ENCODE measurements around the gene SERPINB5. TPM values are rescaled to one million over a fixed set of nuclear protein-coding genes. Genes with fewer than 3 reads are reported as not detected.

SERPINB5 gene
- not detected in 2 replicates for total RNA-seq (2014; rRNA removed; shearing (Covaris generic))

- Histone ChIP-seq H3K27me3 (replicated peaks) (no peaks in the 10 kb centered on the region), H3K36me3 (no peaks in the 10 kb centered on the region), H3K27ac (no peak within 1 kb of the TSS), H3K9me3 (replicated peaks) (no peaks in the 10 kb centered on the region), H3K4me1 (replicated peaks) (no peaks in the 10 kb centered on the region), H3K4me3 (no peak within 1 kb of the TSS)
- DNase-seq (ENCODE audit: low read depth in 1 of 2, low spot score in 2 of 2) = no peak
Observed at GRCh38 chr18:63476668-63477067, at the start of gene SERPINB5. Gene SERPINB5, plus strand, starts transcription at chr18:63476958. Its CDS starts 7,471 bp downstream, at chr18:63484429.

DNA sequence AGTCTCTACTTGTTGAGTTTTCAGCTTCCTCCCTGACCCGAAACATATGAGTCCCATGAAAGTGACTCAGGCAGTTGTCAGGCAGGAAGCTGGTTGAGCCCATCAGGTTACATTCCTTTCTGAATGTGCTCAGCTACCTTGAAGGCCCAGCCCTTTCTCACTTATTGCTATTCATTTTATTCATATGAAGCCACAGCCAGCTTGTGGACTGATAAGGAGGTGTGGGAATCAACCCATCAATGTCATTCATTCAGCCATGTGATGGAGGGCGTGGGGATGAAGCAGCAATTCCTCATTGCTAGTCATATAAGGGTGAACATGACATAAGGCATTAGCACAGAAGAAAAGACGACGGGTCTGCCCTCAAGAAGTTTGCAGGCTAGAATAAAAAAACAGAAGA lies 49.2 kb upstream of the SERPINB5 start:
- Histone ChIP-seq H3K27me3 (replicated peaks) (peaks cover 14% of the 10 kb centered on the region), H3K4me1 (replicated peaks) (peaks cover 6% of the 10 kb centered on the region), H3K36me3 (no peaks in the 10 kb centered on the region), H3K9me3 (replicated peaks) (no peaks in the 10 kb centered on the region), H3K4me3 (no peak overlapping the region), H3K27ac (no peak overlapping the region)
- DNase-seq (ENCODE audit: low read depth in 1 of 2, low spot score in 2 of 2) = no peak

- Histone ChIP-seq H3K9me3 (replicated peaks) (no peaks in the 10 kb centered on the region), H3K4me3 (no peak overlapping the region), H3K27me3 (replicated peaks) (peaks cover 26% of the 10 kb centered on the region), H3K36me3 (no peaks in the 10 kb centered on the region), H3K27ac (no peak overlapping the region), H3K4me1 (replicated peaks) (no peaks in the 10 kb centered on the region; the same call in 1 of the 2 replicates)
- DNase-seq (ENCODE audit: low read depth in 1 of 2, low spot score in 2 of 2) = no peak
Observed at GRCh38 chr18:63430526-63430925, 46.2 kb upstream of the SERPINB5 start.

GRCh38 chr18:63431180-63431579 lies 45.6 kb upstream of the SERPINB5 start:
- Histone ChIP-seq H3K4me3 (no peak overlapping the region), H3K9me3 (replicated peaks) (no peaks in the 10 kb centered on the region), H3K27me3 (replicated peaks) (peaks cover 26% of the 10 kb centered on the region), H3K27ac (no peak overlapping the region), H3K4me1 (replicated peaks) (no peaks in the 10 kb centered on the region; the same call in 1 of the 2 replicates), H3K36me3 (no peaks in the 10 kb centered on the region)
- no peak for DNase-seq (ENCODE audit: low read depth in 1 of 2, low spot score in 2 of 2)

GRCh38 chr18:63433334-63433866 lies 43.4 kb upstream of the SERPINB5 start:
- Histone ChIP-seq H3K36me3 (no peaks in the 10 kb centered on the region), H3K4me1 (replicated peaks) (no peaks in the 10 kb centered on the region), H3K9me3 (replicated peaks) (no peaks in the 10 kb centered on the region), H3K4me3 (no peak overlapping the region), H3K27ac (no peak overlapping the region), H3K27me3 (replicated peaks) (peaks cover 26% of the 10 kb centered on the region)
- no peak for DNase-seq (ENCODE audit: low read depth in 1 of 2, low spot score in 2 of 2)

DNA sequence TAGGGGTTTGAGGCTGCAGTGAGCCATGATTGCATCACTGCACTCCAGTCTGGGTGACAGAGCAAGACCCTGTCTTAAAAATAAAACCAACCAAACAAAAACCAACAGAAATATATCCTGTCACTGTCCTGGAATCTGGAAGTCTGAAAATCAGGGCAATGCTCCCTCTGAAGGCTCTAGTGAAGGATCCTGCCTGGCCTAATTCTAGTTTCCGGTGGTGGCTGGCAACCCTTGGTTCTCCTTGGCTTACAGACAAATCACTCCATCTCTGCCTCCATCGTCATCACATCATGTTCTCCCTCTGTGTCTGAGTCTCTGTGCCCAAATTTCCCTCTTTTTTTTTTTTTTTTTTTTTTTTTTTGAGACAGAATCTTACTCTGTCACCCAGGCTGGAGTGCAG lies 38.6 kb upstream of the SERPINB5 start:
- Histone ChIP-seq H3K27ac (no peak overlapping the region), H3K4me3 (no peak overlapping the region), H3K4me1 (replicated peaks) (no peaks in the 10 kb centered on the region), H3K36me3 (no peaks in the 10 kb centered on the region), H3K27me3 (replicated peaks) (peaks cover 6% of the 10 kb centered on the region; the same call in 1 of the 2 replicates), H3K9me3 (replicated peaks) (no peaks in the 10 kb centered on the region)
- no peak for DNase-seq (ENCODE audit: low read depth in 1 of 2, low spot score in 2 of 2)

DNA sequence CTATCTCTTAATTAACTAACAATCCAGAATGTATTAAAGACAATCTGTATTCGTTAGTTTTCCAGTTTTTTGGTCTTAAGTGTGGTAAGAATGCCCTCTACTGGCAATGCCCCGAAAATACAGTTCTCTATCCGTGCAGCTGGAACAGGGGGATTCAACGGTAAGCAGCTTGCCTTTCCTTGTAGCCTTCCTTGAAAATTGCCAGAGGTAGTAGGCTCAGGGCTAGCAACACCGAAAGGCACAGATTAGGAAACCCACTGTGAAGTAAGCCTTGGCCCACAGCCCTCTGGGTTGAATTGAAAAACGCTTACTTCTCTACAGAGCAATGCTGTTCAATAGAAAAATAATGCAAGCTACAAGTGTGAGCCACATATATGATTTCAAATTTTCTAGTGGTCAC lies 37.4 kb upstream of the SERPINB5 start:
- DNase-seq (ENCODE audit: low read depth in 1 of 2, low spot score in 2 of 2) = peak in 1 of 2 experiments; percentile 46
- Histone ChIP-seq H3K9me3 (replicated peaks) (no peaks in the 10 kb centered on the region), H3K36me3 (no peaks in the 10 kb centered on the region), H3K4me1 (replicated peaks) (no peaks in the 10 kb centered on the region), H3K27ac (no peak overlapping the region), H3K27me3 (replicated peaks) (no peaks in the 10 kb centered on the region), H3K4me3 (no peak overlapping the region)

DNA sequence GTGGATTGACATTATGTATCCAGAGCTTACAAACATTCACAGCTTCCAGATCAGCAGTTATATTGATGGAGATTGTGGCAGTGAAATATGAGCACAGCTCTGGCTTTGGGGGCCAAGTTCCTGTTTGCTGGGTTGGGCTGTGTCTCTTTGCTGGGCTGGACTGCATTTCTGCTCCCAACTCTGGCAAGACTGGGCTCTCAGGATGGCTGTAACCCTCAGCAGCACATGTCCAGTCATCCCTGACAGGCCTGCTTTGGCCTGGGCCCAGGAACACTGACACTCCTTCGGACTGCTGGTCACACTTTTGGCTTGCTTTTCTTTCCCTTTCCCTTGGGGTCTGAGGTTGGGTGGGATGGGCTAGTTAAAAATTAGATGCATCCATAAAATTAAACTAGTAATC lies 36.5 kb upstream of the SERPINB5 start:
- H3K9me3 ChIP-seq (replicated peaks) = no peaks in the 10 kb centered on the region
- no peak overlapping the region for H3K4me3 ChIP-seq
- H3K27ac ChIP-seq = no peak overlapping the region
- DNase-seq (ENCODE audit: low read depth in 1 of 2, low spot score in 2 of 2) = no peak
- H3K4me1 ChIP-seq (replicated peaks) = no peaks in the 10 kb centered on the region
- no peaks in the 10 kb centered on the region for H3K27me3 ChIP-seq (replicated peaks)
- no peaks in the 10 kb centered on the region for H3K36me3 ChIP-seq

DNA sequence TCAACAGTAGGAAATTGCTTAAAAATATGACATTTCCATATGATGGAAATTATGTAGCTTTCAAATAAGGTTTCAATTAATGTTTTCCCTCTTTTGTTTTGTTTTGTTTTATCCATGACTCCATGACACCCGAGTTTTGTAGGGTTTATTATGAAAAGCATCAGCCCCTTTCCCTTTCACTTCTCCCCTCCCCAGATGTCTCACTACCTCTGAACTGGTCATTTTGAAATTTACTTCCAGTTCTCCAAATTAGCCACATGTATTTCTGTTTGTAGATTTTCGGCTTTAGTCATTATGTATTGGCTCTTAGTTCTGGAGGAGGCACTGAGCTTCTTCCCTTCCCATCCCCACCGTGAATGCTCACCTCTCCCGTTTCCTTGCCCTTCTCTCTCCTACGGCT lies 35.9 kb upstream of the SERPINB5 start:
- no peak overlapping the region for H3K27ac ChIP-seq
- no peaks in the 10 kb centered on the region for H3K9me3 ChIP-seq (replicated peaks)
- no peak for DNase-seq (ENCODE audit: low read depth in 1 of 2, low spot score in 2 of 2)
- no peak overlapping the region for H3K4me3 ChIP-seq
- no peaks in the 10 kb centered on the region for H3K4me1 ChIP-seq (replicated peaks)
- H3K27me3 ChIP-seq (replicated peaks) = no peaks in the 10 kb centered on the region
- no peaks in the 10 kb centered on the region for H3K36me3 ChIP-seq

DNA sequence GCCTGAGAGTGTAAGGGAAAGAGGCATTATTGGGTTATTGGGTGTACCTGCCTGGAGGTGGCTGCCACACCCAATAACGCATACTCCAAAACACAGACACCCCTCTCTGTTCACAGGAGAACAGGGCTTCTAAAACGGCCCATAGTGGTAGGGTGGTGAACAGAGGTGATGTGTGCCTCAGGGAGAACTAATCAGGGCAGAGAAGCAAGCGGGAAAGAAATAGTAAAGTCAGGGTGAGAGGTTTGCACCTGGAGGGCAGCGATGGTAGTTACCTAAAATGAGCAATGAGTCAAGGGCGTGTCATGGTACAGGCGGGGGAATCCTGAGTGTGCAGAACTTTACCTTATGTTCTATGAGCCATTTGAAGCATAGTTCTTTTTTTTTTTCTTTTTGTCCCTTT lies 32.9 kb upstream of the SERPINB5 start:
- no peaks in the 10 kb centered on the region for H3K27me3 ChIP-seq (replicated peaks)
- no peak for DNase-seq (ENCODE audit: low read depth in 1 of 2, low spot score in 2 of 2)
- H3K27ac ChIP-seq = no peak overlapping the region
- no peak overlapping the region for H3K4me3 ChIP-seq
- no peaks in the 10 kb centered on the region for H3K4me1 ChIP-seq (replicated peaks)
- no peaks in the 10 kb centered on the region for H3K9me3 ChIP-seq (replicated peaks)
- no peaks in the 10 kb centered on the region for H3K36me3 ChIP-seq

GRCh38 chr18:63444580-63444979 lies 32.2 kb upstream of the SERPINB5 start:
- Histone ChIP-seq H3K4me3 (no peak overlapping the region), H3K27ac (no peak overlapping the region)
- no peak for DNase-seq (ENCODE audit: low read depth in 1 of 2, low spot score in 2 of 2)

DNA sequence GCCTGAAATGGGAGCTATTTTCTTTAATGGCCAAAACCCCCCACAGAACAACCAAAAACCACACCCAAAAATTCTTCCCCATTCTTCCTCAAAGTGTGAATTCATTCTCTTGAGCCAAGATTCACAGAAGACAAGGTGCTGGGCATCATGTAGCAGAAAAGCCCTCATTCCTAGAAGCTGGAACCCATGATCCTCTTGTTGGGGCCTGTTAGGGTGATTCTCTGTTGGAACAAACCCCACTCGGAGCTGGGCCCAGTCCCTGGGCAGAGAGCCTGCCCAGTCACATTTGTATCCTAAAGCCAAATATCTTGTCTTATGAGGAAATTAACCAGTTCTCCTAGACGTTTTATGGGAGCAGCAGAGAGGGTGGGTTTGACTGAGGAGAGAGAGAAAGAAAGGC lies 31.7 kb upstream of the SERPINB5 start:
- Histone ChIP-seq H3K27me3 (replicated peaks) (no peaks in the 10 kb centered on the region), H3K9me3 (replicated peaks) (no peaks in the 10 kb centered on the region), H3K36me3 (no peaks in the 10 kb centered on the region), H3K4me3 (no peak overlapping the region), H3K27ac (no peak overlapping the region), H3K4me1 (replicated peaks) (no peaks in the 10 kb centered on the region)
- no peak for DNase-seq (ENCODE audit: low read depth in 1 of 2, low spot score in 2 of 2)

More at GRCh38 chr18:63444580-63444979, 32.2 kb upstream of the SERPINB5 start:
- no peaks in the 10 kb centered on the region for H3K27me3 ChIP-seq (replicated peaks)
- no peaks in the 10 kb centered on the region for H3K36me3 ChIP-seq
- H3K4me1 ChIP-seq (replicated peaks) = no peaks in the 10 kb centered on the region
- no peaks in the 10 kb centered on the region for H3K9me3 ChIP-seq (replicated peaks)

- DNase-seq (ENCODE audit: low read depth in 1 of 2, low spot score in 2 of 2) = no peak
Observed at GRCh38 chr18:63446266-63446665, 30.5 kb upstream of the SERPINB5 start.

DNA sequence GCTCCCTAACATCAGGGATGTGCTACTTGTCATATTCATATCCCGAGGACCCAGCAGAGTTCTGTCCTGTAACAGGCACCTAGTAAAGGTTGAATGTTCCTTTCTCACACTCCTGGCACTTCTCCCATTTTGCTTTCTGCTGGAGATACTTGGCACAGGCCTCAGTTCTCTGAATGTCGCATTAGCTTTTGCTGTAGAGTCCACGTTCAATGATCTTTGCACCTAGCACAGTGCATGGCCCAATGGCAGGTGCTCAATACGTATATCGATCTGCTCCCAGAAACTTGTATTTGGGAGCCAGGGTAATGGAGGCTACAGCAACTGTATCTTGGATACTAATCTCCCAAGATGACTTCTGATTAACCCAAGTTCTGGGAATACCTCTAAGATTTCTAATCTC lies 29.7 kb upstream of the SERPINB5 start:
- no peaks in the 10 kb centered on the region for H3K4me1 ChIP-seq (replicated peaks)
- H3K4me3 ChIP-seq = no peak overlapping the region
- DNase-seq (ENCODE audit: low read depth in 1 of 2, low spot score in 2 of 2) = no peak
- H3K27ac ChIP-seq = no peak overlapping the region
- H3K27me3 ChIP-seq (replicated peaks) = no peaks in the 10 kb centered on the region
- H3K9me3 ChIP-seq (replicated peaks) = no peaks in the 10 kb centered on the region
- no peaks in the 10 kb centered on the region for H3K36me3 ChIP-seq

More at GRCh38 chr18:63446266-63446665, 30.5 kb upstream of the SERPINB5 start:
- H3K27me3 ChIP-seq (replicated peaks) = no peaks in the 10 kb centered on the region
- H3K36me3 ChIP-seq = no peaks in the 10 kb centered on the region
- H3K27ac ChIP-seq = no peak overlapping the region
- no peaks in the 10 kb centered on the region for H3K9me3 ChIP-seq (replicated peaks)
- H3K4me1 ChIP-seq (replicated peaks) = no peaks in the 10 kb centered on the region
- H3K4me3 ChIP-seq = no peak overlapping the region

- DNase-seq (ENCODE audit: low read depth in 1 of 2, low spot score in 2 of 2) = no peak
- no peak overlapping the region for H3K4me3 ChIP-seq
- H3K4me1 ChIP-seq (replicated peaks) = peaks cover 5% of the 10 kb centered on the region
- H3K9me3 ChIP-seq (replicated peaks) = no peaks in the 10 kb centered on the region
- no peak overlapping the region for H3K27ac ChIP-seq
- no peaks in the 10 kb centered on the region for H3K36me3 ChIP-seq
- H3K27me3 ChIP-seq (replicated peaks) = no peaks in the 10 kb centered on the region
Observed at GRCh38 chr18:63449426-63449825, 27.3 kb upstream of the SERPINB5 start.

Measured in SJSA1 (cell line).